Adipocyte (in vitro differentiated cells): ENCODE data around the gene DACH1.
"Not testable (repeated sequence)": the region's sequence is repeated elsewhere in the genome, so short reads cannot be mapped to it uniquely, and the experiment has no call there.

Source experiments
- DNase-seq: peaks from one replicate; pipeline ENCODE4 v3.0.0-alpha.2; 2015; ENCODE audit warnings: low read depth
- H3K27me3 ChIP-seq: replicated peaks from 2 replicates; pipeline ENCODE4 v1.7.0; 2013; ENCODE audit warnings: mild to moderate bottlenecking, low read length, moderate library complexity; ENCODE audit not compliant: control insufficient read depth, insufficient read depth
- H3K36me3 ChIP-seq: 2 replicates; pipeline ENCODE4 v1.7.0; 2013; ENCODE audit warnings: low read length, mild to moderate bottlenecking, moderate library complexity; ENCODE audit not compliant: control insufficient read depth, insufficient read depth, severe bottlenecking
- H3K4me1 ChIP-seq: 2 replicates; pipeline ENCODE4 v1.7.0; 2013; ENCODE audit warnings: mild to moderate bottlenecking, low read length, moderate library complexity; ENCODE audit not compliant: control insufficient read depth, insufficient read depth
- H3K4me3 ChIP-seq: 2 replicates; pipeline ENCODE4 v1.7.0; 2013; ENCODE audit warnings: mild to moderate bottlenecking, low read length, moderate library complexity
- H3K9ac ChIP-seq: 2 replicates; pipeline ENCODE4 v1.7.0; 2013; ENCODE audit warnings: mild to moderate bottlenecking, low read length, moderate library complexity
- H3K9me3 ChIP-seq: 2 replicates; pipeline ENCODE4 v1.7.0; 2013; ENCODE audit warnings: mild to moderate bottlenecking, low read length, moderate library complexity; ENCODE audit not compliant: control insufficient read depth

The DACH1 gene

GRCh38 chr13:71852736-71853135 lies 14.3 kb downstream of the DACH1 start:
- no peak for DNase-seq
- no peaks in the 10 kb centered on the region for H3K27me3 ChIP-seq
- no peaks in the 10 kb centered on the region for H3K4me1 ChIP-seq
- H3K9ac ChIP-seq, result no peak overlapping the region
- H3K36me3 ChIP-seq, result no peaks in the 10 kb centered on the region
- no peaks in the 10 kb centered on the region for H3K9me3 ChIP-seq
- no peak overlapping the region for H3K4me3 ChIP-seq

GRCh38 chr13:71851498-71852409 lies 15.2 kb downstream of the DACH1 start:
- DNase-seq, result no peak
- Histone ChIP-seq H3K9me3 (no peaks in the 10 kb centered on the region), H3K27me3 (no peaks in the 10 kb centered on the region), H3K36me3 (no peaks in the 10 kb centered on the region), H3K4me1 (no peaks in the 10 kb centered on the region), H3K4me3 (no peak overlapping the region), H3K9ac (no peak overlapping the region)

GRCh38 chr13:71842003-71842402 lies 25.0 kb downstream of the DACH1 start:
- DNase-seq, result no peak
- Histone ChIP-seq H3K4me3 (no peak overlapping the region), H3K9me3 (no peaks in the 10 kb centered on the region), H3K9ac (no peak overlapping the region), H3K4me1 (no peaks in the 10 kb centered on the region), H3K36me3 (no peaks in the 10 kb centered on the region), H3K27me3 (no peaks in the 10 kb centered on the region)

GRCh38 chr13:71838842-71839241 lies 28.2 kb downstream of the DACH1 start:
- Histone ChIP-seq H3K36me3 (no peaks in the 10 kb centered on the region), H3K4me1 (no peaks in the 10 kb centered on the region), H3K9me3 (no peaks in the 10 kb centered on the region), H3K9ac (no peak overlapping the region), H3K27me3 (no peaks in the 10 kb centered on the region), H3K4me3 (no peak overlapping the region)
- DNase-seq, result no peak

GRCh38 chr13:71837582-71837981 lies 29.4 kb downstream of the DACH1 start:
- not testable (repeated sequence) for H3K27me3 ChIP-seq, DNase-seq, H3K4me3 ChIP-seq, H3K9ac ChIP-seq, H3K4me1 ChIP-seq, H3K9me3 ChIP-seq, H3K36me3 ChIP-seq

GRCh38 chr13:71831716-71832115 lies 35.3 kb downstream of the DACH1 start:
- DNase-seq, result no peak
- no peaks in the 10 kb centered on the region for H3K36me3 ChIP-seq
- H3K9ac ChIP-seq, result no peak overlapping the region
- no peaks in the 10 kb centered on the region for H3K4me1 ChIP-seq
- peaks cover 2% of the 10 kb centered on the region for H3K27me3 ChIP-seq
- no peak overlapping the region for H3K4me3 ChIP-seq
- H3K9me3 ChIP-seq, result no peaks in the 10 kb centered on the region

- Histone ChIP-seq H3K4me1 (no peaks in the 10 kb centered on the region), H3K27me3 (peaks cover 2% of the 10 kb centered on the region), H3K36me3 (no peaks in the 10 kb centered on the region), H3K4me3 (no peak overlapping the region), H3K9ac (no peak overlapping the region), H3K9me3 (peaks cover 5% of the 10 kb centered on the region)
- DNase-seq, result no peak
Measured at GRCh38 chr13:71830736-71831135, 36.3 kb downstream of the DACH1 start.

- H3K4me3 ChIP-seq, result no peak overlapping the region
- DNase-seq, result no peak
- peaks cover 5% of the 10 kb centered on the region for H3K9me3 ChIP-seq
- H3K9ac ChIP-seq, result no peak overlapping the region
- H3K4me1 ChIP-seq, result no peaks in the 10 kb centered on the region
- peaks cover 2% of the 10 kb centered on the region for H3K27me3 ChIP-seq
- no peaks in the 10 kb centered on the region for H3K36me3 ChIP-seq
Measured at GRCh38 chr13:71830323-71830722, 36.7 kb downstream of the DACH1 start.

- H3K9me3 ChIP-seq, result peaks cover 5% of the 10 kb centered on the region
- no peaks in the 10 kb centered on the region for H3K36me3 ChIP-seq
- no peak overlapping the region for H3K9ac ChIP-seq
- no peak for DNase-seq
- peaks cover 2% of the 10 kb centered on the region for H3K27me3 ChIP-seq
- H3K4me3 ChIP-seq, result no peak overlapping the region
- H3K4me1 ChIP-seq, result no peaks in the 10 kb centered on the region
Measured at GRCh38 chr13:71829547-71829946, 37.5 kb downstream of the DACH1 start.

GRCh38 chr13:71828564-71828963 lies 38.4 kb downstream of the DACH1 start:
- Histone ChIP-seq H3K9me3 (peaks cover 5% of the 10 kb centered on the region), H3K9ac (no peak overlapping the region), H3K4me3 (no peak overlapping the region), H3K4me1 (no peaks in the 10 kb centered on the region), H3K27me3 (peaks cover 2% of the 10 kb centered on the region), H3K36me3 (no peaks in the 10 kb centered on the region)
- no peak for DNase-seq

GRCh38 chr13:71828117-71828516 lies 38.9 kb downstream of the DACH1 start:
- no peaks in the 10 kb centered on the region for H3K4me1 ChIP-seq
- no peak for DNase-seq
- peaks cover 5% of the 10 kb centered on the region for H3K9me3 ChIP-seq
- H3K9ac ChIP-seq, result no peak overlapping the region
- no peak overlapping the region for H3K4me3 ChIP-seq
- H3K36me3 ChIP-seq, result no peaks in the 10 kb centered on the region
- peaks cover 2% of the 10 kb centered on the region for H3K27me3 ChIP-seq

GRCh38 chr13:71827241-71827640 lies 39.8 kb downstream of the DACH1 start:
- peaks cover 5% of the 10 kb centered on the region for H3K9me3 ChIP-seq
- no peak for DNase-seq
- peaks cover 2% of the 10 kb centered on the region for H3K27me3 ChIP-seq
- H3K4me1 ChIP-seq, result no peaks in the 10 kb centered on the region
- no peak overlapping the region for H3K9ac ChIP-seq
- no peaks in the 10 kb centered on the region for H3K36me3 ChIP-seq
- H3K4me3 ChIP-seq, result no peak overlapping the region
